ENCODE measurements around the gene KIAA0513.

KIAA0513 gene

GRCh38 chr16:85027349-85027957 lies at the start of gene KIAA0513:
Gene KIAA0513, plus strand, starts transcription at chr16:85027795. Its CDS starts 39,277 bp downstream, at chr16:85067072.
- DNase-seq (ENCODE audit: low read depth): peak; percentile 86

- no peak for DNase-seq (ENCODE audit: low read depth)
Measured at GRCh38 chr16:84979516-84979915, 48.1 kb upstream of the KIAA0513 start.

- no peak for DNase-seq (ENCODE audit: low read depth)
Measured at GRCh38 chr16:84982434-84982833, 45.2 kb upstream of the KIAA0513 start.

GRCh38 chr16:84985079-84986065 lies 42.2 kb upstream of the KIAA0513 start:
- peak; percentile 82 for DNase-seq (ENCODE audit: low read depth)

- DNase-seq (ENCODE audit: low read depth): no peak
Measured at GRCh38 chr16:84986102-84986501, 41.5 kb upstream of the KIAA0513 start.

- no peak for DNase-seq (ENCODE audit: low read depth)
Measured at GRCh38 chr16:84986879-84987278, 40.7 kb upstream of the KIAA0513 start.

- DNase-seq (ENCODE audit: low read depth): no peak
Measured at GRCh38 chr16:84988328-84989080, 39.1 kb upstream of the KIAA0513 start.

GRCh38 chr16:84989749-84990620 lies 37.6 kb upstream of the KIAA0513 start:
- no peak for DNase-seq (ENCODE audit: low read depth)

- DNase-seq (ENCODE audit: low read depth): no peak
Measured at GRCh38 chr16:84990782-84991181, 36.8 kb upstream of the KIAA0513 start.

- no peak for DNase-seq (ENCODE audit: low read depth)
Measured at GRCh38 chr16:84992717-84993075, 34.9 kb upstream of the KIAA0513 start.

GRCh38 chr16:84993926-84994325 lies 33.7 kb upstream of the KIAA0513 start:
- no peak for DNase-seq (ENCODE audit: low read depth)

GRCh38 chr16:84995663-84996062 lies 31.9 kb upstream of the KIAA0513 start:
- DNase-seq (ENCODE audit: low read depth): no peak

GRCh38 chr16:84996365-84996764 lies 31.2 kb upstream of the KIAA0513 start:
- no peak for DNase-seq (ENCODE audit: low read depth)

GRCh38 chr16:84999200-84999599 lies 28.4 kb upstream of the KIAA0513 start:
- no peak for DNase-seq (ENCODE audit: low read depth)

- DNase-seq (ENCODE audit: low read depth): no peak
Measured at GRCh38 chr16:84999857-85000480, 27.6 kb upstream of the KIAA0513 start.

- DNase-seq (ENCODE audit: low read depth): no peak
Measured at GRCh38 chr16:85002099-85002541, 25.5 kb upstream of the KIAA0513 start.

GRCh38 chr16:85002608-85003007 lies 25.0 kb upstream of the KIAA0513 start:
- DNase-seq (ENCODE audit: low read depth): no peak

- DNase-seq (ENCODE audit: low read depth): no peak
Measured at GRCh38 chr16:85003076-85003475, 24.5 kb upstream of the KIAA0513 start.

GRCh38 chr16:85003725-85004586 lies 23.6 kb upstream of the KIAA0513 start:
- DNase-seq (ENCODE audit: low read depth): no peak

- DNase-seq (ENCODE audit: low read depth): peak; percentile 67
Measured at GRCh38 chr16:85004587-85005205, 22.9 kb upstream of the KIAA0513 start.
